ENCODE measurements around the gene OR2T27.

DNA sequence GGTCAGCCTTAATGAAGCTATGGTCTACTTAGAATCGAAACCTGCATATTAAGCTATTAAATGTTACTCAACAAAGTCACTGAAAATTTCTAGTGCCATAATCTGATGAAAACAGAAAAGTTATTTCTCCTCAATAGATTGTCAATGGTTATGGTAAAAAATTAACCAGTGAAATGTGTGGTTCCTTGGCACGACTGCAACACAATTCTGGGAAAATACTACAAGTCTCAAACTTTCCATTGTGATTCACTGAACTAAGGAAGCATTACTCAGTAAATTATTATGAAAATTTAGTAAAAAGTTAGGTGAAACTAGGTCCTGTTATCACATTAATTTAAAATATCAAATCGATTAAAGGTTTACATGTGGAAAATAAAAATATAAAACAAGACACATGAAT is 45.0 kb downstream of the OR2T27 start:
- TF ChIP-seq ZNF707 (CRISPR knock-in tag; conservative IDR thresholded peaks at IDR 0.05) (no peak), HNRNPH1 (optimal IDR thresholded peaks at IDR 0.05; ENCODE audit: low read depth, low read length) (no peak), ZNF384 (IDR thresholded peaks at IDR 0.05; ENCODE audit: low read depth, low read length) (no peak), CREM (IDR thresholded peaks at IDR 0.05; ENCODE audit: low read depth) (no peak), ZNF121 (CRISPR knock-in tag; conservative IDR thresholded peaks at IDR 0.05) (no peak), CTCF (IDR thresholded peaks at IDR 0.05 in 2 of 3, conservative IDR thresholded peaks at IDR 0.05 in 1 of 3; ENCODE audit: insufficient read depth in 2 of 3, low read depth in 1 of 3, low read length in 3 of 3) (no peak), ZNF282 (CRISPR knock-in tag; IDR thresholded peaks at IDR 0.05) (no peak), RAD21 (CRISPR knock-in tag; conservative IDR thresholded peaks at IDR 0.05 in 1 of 2, IDR thresholded peaks at IDR 0.05 in 1 of 2) (no peak), ZNF778 (CRISPR knock-in tag; IDR thresholded peaks at IDR 0.05) (no peak), TAL1 (IDR thresholded peaks at IDR 0.05) (no peak), ZNF232 (CRISPR knock-in tag; IDR thresholded peaks at IDR 0.05) (no peak)
